ENCODE measurements around the gene MCM7.
"Not testable (repeated sequence)": the region's sequence is repeated elsewhere in the genome, so short reads cannot be mapped to it uniquely, and the experiment has no call there.

MCM7 gene

DNA sequence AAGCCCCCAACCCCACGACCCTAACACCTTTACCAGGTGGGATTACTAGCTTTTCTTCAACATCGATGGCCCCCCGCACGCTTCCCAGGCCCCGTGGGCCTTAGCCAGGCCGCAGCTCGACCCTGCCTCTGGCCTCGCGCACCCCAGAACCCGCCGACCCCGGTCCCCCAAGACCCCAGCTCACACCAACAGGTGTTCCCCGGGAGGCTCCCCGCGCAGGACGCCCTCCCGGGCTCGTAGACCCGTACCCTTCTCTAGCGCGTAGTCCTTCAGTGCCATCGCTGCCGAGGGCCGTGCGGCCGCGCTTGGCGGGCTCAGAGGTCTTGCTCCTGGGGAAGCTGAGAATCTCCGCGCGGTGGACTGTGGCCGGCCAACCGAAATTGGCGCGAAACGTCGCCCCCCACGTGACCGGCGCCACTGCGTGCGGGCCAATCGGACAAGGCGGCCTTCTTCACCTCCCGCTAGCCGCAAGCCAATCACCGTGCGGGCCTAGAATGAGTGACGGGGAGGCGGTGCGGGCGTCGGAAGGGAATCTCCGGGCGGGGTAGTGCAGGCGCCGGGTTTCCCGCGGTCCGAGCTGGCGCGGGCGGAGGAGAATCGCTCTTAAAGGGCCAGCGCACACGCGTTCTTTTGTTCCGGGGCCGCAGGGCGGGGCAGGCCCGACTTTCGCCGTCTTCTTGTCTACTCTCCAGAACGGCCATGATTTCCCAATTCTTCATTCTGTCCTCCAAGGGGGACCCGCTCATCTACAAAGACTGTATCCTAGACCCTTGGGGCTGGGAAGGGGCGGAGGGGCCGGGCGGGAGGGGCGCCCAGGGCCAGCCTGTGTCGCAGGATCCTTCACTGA, at the start of gene MCM7, which contains the start of gene AP4M1:
MCM7 (minus strand) TSS at position 382 of the 847 bp plus-strand sequence; CDS start at position 279, 103 bp downstream.
AP4M1 (plus strand) TSS at position 628 of the 847 bp plus-strand sequence; CDS start at position 700, 72 bp downstream.
- peak; percentile 99 for DNase-seq

DNA sequence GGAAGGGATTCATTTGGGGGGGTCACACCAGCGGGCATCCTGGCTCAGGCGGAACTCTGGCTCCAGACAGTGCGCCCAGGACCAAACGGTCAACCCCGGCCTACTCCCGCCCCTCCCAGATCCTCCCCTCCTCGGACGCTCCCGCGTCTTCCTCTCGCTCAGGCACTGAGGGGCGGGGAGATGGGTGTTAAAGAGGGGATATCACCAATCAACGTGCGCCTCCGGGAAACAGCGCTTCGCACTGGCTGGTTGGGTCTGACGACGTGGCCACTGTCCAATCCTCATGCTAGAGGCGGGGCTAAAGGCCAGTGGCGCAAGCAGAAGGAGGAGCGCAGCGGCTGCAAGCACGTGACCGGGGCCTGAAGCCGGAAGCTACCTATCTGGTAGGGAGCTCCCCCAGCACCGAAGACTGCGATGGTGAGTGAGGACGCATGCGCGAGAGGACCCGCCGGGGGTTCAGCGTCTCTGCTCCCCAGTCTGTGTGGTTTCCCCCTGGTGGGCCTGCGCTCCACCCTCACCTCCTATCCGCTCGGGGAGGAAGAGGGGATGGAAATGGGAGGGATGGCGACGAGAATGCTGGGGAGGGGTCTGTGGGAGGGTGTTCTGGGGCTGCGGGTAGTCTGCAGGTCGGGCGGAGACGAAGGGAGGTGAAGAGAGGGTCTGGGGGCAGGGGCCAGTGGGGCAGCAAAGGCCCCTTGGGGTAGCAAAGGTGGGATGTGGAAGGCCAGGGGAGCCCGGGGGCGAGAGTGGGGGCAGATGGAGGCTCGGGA, 47.5 kb upstream of the MCM7 start, which contains the start of gene LAMTOR4:
LAMTOR4 (plus strand) TSS at position 360 of the 770 bp plus-strand sequence; CDS start at position 415, 55 bp downstream.
- DNase-seq: peak; percentile 99

GRCh38 chr7:100148225-100148558, 47.0 kb upstream of the MCM7 start:
- DNase-seq: no peak

DNA sequence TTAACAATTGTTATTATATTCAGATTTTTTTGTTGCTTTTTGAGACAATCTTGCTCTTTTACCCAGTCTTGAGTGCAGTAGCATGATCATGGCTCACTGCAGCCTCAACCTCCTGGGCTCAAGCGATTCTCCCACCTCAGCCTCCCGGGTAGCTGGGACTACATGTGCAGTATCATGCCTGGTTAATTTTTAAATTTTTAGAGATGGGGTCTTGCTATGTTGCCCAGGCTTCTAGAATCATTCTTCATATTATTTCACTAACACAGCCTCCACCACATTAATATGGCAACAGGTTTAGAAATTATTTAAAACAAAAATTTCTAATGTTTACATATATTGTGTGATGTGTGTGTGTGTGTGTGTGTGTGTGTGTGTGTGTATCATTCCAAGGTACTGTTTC, 46.1 kb upstream of the MCM7 start:
- no peak for DNase-seq

- DNase-seq: not testable (repeated sequence)
These were observed 45.2 kb upstream of the MCM7 start for GRCh38 chr7:100146350-100146749.

- DNase-seq: no peak
These were observed 41.3 kb upstream of the MCM7 start for GRCh38 chr7:100142461-100142860.

GRCh38 chr7:100141555-100141949, 40.4 kb upstream of the MCM7 start:
- DNase-seq: no peak

GRCh38 chr7:100137851-100138760, 36.9 kb upstream of the MCM7 start:
- DNase-seq: no peak

- DNase-seq: peak; percentile 62
These were observed 31.5 kb upstream of the MCM7 start for GRCh38 chr7:100132697-100133151.

GRCh38 chr7:100132126-100132525, 30.9 kb upstream of the MCM7 start:
- DNase-seq: no peak

DNA sequence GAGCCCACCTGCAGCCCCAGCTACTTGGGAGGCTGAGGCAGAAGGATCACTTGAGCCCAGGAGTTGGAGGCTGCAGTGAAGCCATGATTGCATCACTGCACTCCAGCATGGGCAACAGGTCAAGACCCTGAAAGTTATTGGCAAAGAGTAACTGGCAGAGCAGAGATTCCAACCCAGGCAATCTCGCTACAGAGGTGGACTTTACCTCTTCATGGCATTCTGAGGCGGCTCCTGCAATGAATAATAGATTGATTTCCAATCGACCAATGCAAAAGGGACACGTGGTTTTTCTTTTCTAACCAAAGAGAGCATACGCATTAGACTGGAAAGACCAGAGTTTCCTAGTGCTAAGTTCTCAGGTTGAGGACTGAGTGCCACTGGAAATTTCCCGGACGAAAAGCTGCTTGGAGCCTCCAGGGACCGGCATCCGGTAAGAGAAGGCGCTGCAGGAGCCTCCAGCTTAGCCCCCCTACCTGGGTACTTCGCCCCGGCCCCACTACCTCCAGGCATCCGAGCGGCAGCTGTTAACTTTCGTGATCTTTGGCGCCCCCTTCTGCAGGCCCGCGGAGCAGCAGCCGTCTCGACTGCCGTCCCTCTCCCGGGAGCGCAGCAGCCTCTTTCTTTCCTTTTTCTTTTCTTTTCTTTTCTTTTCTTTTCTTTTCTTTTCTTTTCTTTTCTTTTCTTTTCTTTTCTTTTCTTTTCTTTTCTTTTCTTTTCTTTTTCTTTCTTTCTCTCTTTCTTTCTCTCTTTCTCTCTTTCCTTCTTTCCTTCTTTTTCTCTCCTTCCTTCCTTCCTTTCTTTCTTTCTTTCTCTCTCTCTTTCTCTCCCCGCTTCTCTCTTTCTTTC, 29.6 kb upstream of the MCM7 start:
- peak; percentile 18 for DNase-seq

GRCh38 chr7:100130220-100130607, 29.0 kb upstream of the MCM7 start:
- not testable (repeated sequence) for DNase-seq

DNA sequence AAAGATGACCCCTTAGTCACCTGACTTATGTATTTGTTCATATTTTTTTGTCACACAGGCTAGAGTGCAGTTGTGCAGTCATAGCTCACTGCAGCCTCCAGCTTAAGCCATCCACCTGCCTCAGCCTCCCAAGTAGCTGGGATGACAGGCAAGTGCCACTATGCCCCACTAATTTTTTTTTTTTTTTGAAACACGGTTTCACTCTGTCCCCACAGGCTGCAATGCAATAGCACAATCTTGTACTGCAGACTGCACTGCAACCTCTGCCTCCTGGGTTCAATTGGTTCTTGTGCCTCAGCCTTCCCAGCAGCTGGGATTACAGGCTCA, 27.4 kb upstream of the MCM7 start:
- DNase-seq: no peak

DNA sequence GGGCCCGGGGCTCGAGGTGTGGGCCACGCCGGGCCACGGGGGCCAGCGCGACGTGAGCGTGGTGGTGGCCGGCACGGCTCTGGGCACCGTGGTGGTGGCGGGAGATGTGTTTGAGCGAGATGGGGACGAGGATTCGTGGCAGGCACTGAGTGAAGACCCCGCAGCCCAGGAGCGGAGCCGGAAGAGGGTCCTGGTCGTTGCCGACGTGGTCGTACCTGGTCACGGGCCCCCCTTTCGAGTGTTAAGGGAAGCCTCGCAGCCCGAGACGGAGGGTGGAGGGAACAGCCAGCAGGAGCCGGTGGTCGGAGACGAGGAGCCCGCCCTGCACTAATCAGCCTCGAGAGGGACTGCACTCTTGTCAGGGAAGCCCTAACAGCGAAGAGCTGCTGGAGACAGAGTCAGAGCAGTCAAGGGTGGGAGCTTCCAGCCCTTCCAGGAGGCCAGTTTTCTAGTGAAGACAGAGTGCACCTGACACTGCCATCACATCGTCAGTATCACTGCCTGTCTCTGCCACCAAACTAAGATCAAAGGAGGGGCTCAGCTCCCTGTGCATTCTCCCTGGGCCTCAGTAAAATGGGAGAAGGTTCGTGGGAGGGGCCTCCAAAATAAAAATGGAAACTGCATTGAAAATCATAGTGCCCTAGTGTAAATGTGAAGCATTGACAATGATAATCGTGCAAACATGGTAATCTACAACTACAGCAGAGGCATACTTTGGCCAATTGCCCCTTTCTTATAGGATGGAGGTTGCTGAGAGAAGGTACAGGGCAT, 26.9 kb upstream of the MCM7 start:
- DNase-seq: no peak

- peak; percentile 95 for DNase-seq
These were observed 26.0 kb upstream of the MCM7 start, which contains the start of gene MBLAC1 for GRCh38 chr7:100126931-100127865. Gene MBLAC1 (plus strand): TSS chr7:100126967. CDS start chr7:100127396, 429 bp downstream.

DNA sequence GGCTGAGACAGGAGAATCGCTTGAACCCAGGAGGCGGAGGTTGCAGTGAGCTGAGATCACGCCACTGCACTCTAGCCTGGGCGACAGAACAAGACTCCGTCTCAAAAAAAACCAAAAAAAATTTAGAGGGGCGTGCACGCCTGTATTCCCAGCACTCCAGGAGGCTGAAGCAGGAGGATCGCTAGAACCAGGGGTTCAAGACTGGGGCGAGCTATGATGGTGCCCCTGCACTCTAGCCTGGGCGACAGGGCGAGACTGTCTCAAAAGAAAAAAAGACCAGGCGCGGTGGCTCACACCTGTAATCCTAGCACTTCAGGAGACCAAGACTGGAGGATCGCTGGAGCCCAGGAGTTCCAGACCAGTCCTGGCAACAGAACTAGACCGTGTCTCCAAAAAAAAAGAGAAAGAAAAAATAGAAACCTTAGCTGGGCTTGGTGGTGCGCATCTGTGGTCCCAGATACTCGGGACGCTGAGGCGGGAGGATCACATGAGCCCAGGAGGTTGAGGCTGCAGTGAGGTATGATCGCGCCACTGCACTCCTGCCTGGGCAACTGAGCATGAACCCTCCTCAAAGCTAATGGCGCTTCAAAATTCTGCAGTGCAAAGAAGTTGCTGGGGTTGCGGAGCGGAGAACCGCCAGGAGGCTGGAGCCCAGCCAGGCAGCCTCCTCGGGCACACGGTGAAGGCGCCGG, 25.2 kb upstream of the MCM7 start:
- DNase-seq: no peak

GRCh38 chr7:100124301-100125230, 23.4 kb upstream of the MCM7 start:
- DNase-seq: no peak

- no peak for DNase-seq
These were observed 21.4 kb upstream of the MCM7 start for GRCh38 chr7:100122568-100122967.
